ENCODE data around the gene USHBP1. TPM values are rescaled to one million over a fixed set of nuclear protein-coding genes. Genes with fewer than 3 reads are reported as not detected.

Gene USHBP1
- total RNA-seq, 2 donors from 2014 or later: 3.5 to 8.4 TPM

DNA sequence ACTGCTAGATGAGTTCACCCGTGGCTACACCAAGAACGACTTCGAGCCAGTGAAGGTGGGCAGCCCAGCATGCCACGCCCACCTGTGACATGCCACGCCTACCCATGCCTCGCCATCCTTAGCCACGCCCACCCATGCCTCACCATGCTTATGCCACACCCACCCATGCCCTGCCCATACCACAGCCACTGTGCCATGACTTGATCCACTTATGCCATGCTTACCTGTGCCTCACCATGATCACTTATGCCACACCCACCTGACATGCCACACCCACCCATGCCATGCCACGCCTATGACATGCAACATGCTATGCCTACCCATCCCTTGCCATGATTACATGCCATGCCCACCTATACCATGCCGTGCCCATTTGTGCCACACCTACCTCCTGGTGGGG, 62.3 kb downstream of the USHBP1 start:
- no peak for DNase-seq (ENCODE audit: low spot score)
- TF ChIP-seq POLR2AphosphoS5 (IDR thresholded peaks at IDR 0.05): no peak
- TF ChIP-seq, protein P1, sequence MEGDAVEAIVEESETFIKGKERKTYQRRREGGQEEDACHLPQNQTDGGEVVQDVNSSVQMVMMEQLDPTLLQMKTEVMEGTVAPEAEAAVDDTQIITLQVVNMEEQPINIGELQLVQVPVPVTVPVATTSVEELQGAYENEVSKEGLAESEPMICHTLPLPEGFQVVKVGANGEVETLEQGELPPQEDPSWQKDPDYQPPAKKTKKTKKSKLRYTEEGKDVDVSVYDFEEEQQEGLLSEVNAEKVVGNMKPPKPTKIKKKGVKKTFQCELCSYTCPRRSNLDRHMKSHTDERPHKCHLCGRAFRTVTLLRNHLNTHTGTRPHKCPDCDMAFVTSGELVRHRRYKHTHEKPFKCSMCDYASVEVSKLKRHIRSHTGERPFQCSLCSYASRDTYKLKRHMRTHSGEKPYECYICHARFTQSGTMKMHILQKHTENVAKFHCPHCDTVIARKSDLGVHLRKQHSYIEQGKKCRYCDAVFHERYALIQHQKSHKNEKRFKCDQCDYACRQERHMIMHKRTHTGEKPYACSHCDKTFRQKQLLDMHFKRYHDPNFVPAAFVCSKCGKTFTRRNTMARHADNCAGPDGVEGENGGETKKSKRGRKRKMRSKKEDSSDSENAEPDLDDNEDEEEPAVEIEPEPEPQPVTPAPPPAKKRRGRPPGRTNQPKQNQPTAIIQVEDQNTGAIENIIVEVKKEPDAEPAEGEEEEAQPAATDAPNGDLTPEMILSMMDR (IDR thresholded peaks at IDR 0.05): no peak
- TF ChIP-seq POLR2A (IDR thresholded peaks at IDR 0.05): no peak
- no peaks in the 10 kb centered on the region for H3K27me3 ChIP-seq (replicated peaks; ENCODE audit: insufficient read depth)
- H3K4me3 ChIP-seq: no peak overlapping the region
- 84% methylated on average over 9 of the region's 9 CpGs for WGBS
- H3K36me3 ChIP-seq: peaks cover 4 to 32% of the 10 kb centered on the region in 2 donors
- intact Hi-C loops (cut with DNase I): no loop called here
- H3K27ac ChIP-seq: no peak overlapping the region
- no peaks in the 10 kb centered on the region for H3K9me3 ChIP-seq
- H3K4me1 ChIP-seq (replicated peaks): no peaks in the 10 kb centered on the region

DNA sequence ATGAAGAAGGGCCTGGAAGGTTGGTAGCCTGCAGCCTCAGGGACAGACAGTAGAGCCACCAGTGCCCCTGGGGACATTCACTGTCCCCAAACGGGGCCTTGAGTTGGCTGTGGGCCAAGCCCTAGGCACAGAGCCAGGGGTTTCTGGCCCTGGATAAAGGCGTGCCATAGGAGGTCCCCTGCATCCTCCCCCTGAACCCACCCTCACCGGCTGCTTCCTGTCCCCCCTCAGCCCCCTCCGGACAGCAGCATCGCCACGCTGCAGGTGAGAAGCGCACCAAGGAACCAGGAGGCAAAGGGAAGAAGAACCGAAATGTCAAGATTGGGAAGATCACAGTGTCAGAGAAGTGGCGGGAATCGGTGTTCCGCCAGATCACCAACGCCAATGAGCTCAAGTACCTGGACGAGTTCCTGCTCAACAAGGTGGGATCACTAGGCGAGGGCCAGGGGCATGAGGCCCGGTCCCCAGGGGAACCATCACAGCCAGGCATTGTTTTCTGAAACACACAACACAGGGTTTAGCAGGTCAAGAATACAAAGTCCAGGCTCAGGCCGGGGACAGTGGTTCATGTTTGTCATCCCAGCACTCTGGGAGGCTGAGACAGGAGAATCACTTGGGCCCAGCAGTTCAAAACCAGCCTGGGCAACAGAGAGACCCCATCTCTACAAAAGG, 64.0 kb downstream of the USHBP1 start:
- 80% methylated on average over 16 of the region's 16 CpGs for WGBS
- intact Hi-C loops (cut with DNase I): no loop called here
- TF ChIP-seq POLR2AphosphoS5 (IDR thresholded peaks at IDR 0.05): no peak
- TF ChIP-seq, protein P1 (IDR thresholded peaks at IDR 0.05): no peak
- no peak for TF ChIP-seq POLR2A (IDR thresholded peaks at IDR 0.05)

More for the DNA sequence above, 64.0 kb downstream of the USHBP1 start:
- Histone ChIP-seq H3K36me3 (peaks cover 4 to 32% of the 10 kb centered on the region in 2 donors), H3K27ac (no peak overlapping the region), H3K27me3 (replicated peaks; ENCODE audit: insufficient read depth) (no peaks in the 10 kb centered on the region), H3K4me3 (no peak overlapping the region), H3K9me3 (no peaks in the 10 kb centered on the region), H3K4me1 (replicated peaks) (no peaks in the 10 kb centered on the region)
- DNase-seq (ENCODE audit: low spot score): no peak

Other genes starting within 250 kb of the USHBP1 start
- 100 to 1,000 TPM; 134 to 216 TPM for gene CPAMD8, start 237.9 kb downstream of the USHBP1 start, total RNA-seq
- gene HAUS8, start 189.3 kb downstream of the USHBP1 start, total RNA-seq: 10 to 100 TPM in 1 of 2 donors, 1 to 10 TPM in 1; 6.5 to 15.3 TPM
- 100 to 1,000 TPM in 1 of 2 donors, 10 to 100 TPM in 1; 50.9 to 208 TPM for gene MYO9B, start 189.0 kb downstream of the USHBP1 start, total RNA-seq
- gene USE1, start 49.4 kb downstream of the USHBP1 start, total RNA-seq: 10 to 100 TPM; 24.5 to 30.3 TPM
- gene OCEL1, start 38.5 kb downstream of the USHBP1 start, total RNA-seq: 10 to 100 TPM; 21.6 to 26.2 TPM
- 100 to 1,000 TPM in 1 of 2 donors, 10 to 100 TPM in 1; 91.7 to 108 TPM for gene NR2F6, start 18.8 kb downstream of the USHBP1 start, total RNA-seq
- 10 to 100 TPM; 80.0 to 81.6 TPM for gene BABAM1, start 2.7 kb upstream of the USHBP1 start, total RNA-seq
- gene ANKLE1, start 17.2 kb upstream of the USHBP1 start, total RNA-seq: 1 to 10 TPM in 1 of 2 donors, under 1 TPM in 1; 0.64 to 1.2 TPM
- 10 to 100 TPM; 20.1 to 21.6 TPM for gene ABHD8, start 38.7 kb upstream of the USHBP1 start, total RNA-seq
- gene MRPL34, start 41.1 kb upstream of the USHBP1 start, total RNA-seq: 100 to 1,000 TPM; 157 to 169 TPM
- gene DDA1, start 44.8 kb upstream of the USHBP1 start, total RNA-seq: 10 to 100 TPM in 1 of 2 donors, 1 to 10 TPM in 1; 9.6 to 18.6 TPM
- gene ANO8, start 70.1 kb upstream of the USHBP1 start, total RNA-seq: 10 to 100 TPM in 1 of 2 donors, 1 to 10 TPM in 1; 9.8 to 10.1 TPM
- gene GTPBP3, start 72.8 kb upstream of the USHBP1 start, total RNA-seq: 10 to 100 TPM; 42.4 to 67.0 TPM
- gene PLVAP, start 112.6 kb upstream of the USHBP1 start, total RNA-seq: 10 to 100 TPM; 33.5 to 35.4 TPM
- not detected for gene CCDC194, start 129.5 kb upstream of the USHBP1 start, total RNA-seq
- gene BST2, start 140.9 kb upstream of the USHBP1 start, total RNA-seq: 10 to 100 TPM; 32.7 to 75.3 TPM
- gene MVB12A, start 155.3 kb upstream of the USHBP1 start, total RNA-seq: 10 to 100 TPM; 71.2 to 75.7 TPM
- 1 to 10 TPM; 1.4 to 1.7 TPM for gene TMEM221, start 183.9 kb upstream of the USHBP1 start, total RNA-seq
- gene NXNL1, start 196.2 kb upstream of the USHBP1 start, total RNA-seq: not detected
- 10 to 100 TPM; 73.3 to 78.7 TPM for gene SLC27A1, start 205.8 kb upstream of the USHBP1 start, total RNA-seq
- gene PGLS, start 246.9 kb upstream of the USHBP1 start, total RNA-seq: 100 to 1,000 TPM; 120 to 129 TPM

Measured in prostate gland (tissue), 2 donors.